HEK293 (cell line): ENCODE data around the gene TANC1.

Experiments
- CTCF ChIA-PET: fragments of 350-600 bp; formaldehyde crosslinking; extraction: SDS; loops from one replicate; lab custom pipeline; 2021; ENCODE audit warnings: antibody characterized with exemption; lab: Yijun Ruan, JAX
- POLR2A ChIA-PET: fragments of 300-600 bp; formaldehyde crosslinking; extraction: SDS; loops from one replicate; lab custom pipeline; 2020; ENCODE audit warnings: antibody characterized with exemption, inconsistent platforms; lab: Yijun Ruan, JAX
- H3K27ac ChIP-seq: fragments of 200-500 bp; sonication (Bioruptor generic); 2 replicates; pipeline ENCODE4 v1.5.1; 2014; ENCODE audit warnings: low read depth, low read length, control low read depth, inconsistent platforms; ENCODE audit errors: extremely low read depth
- H3K36me3 ChIP-seq, 2 experiments: fragments of 200-500 bp in 1 of 2; sonication (Bioruptor generic) in 1 of 2; 1 replicate in 1 of 2; 2 replicates in 1 of 2; pipeline ENCODE4 v1.5.1; 2014 to 2017; ENCODE audit warnings: inconsistent platforms in 2 of 2, low read length in 2 of 2; ENCODE audit not compliant: control insufficient read depth in 2 of 2, insufficient read depth in 1 of 2
- H3K4me1 ChIP-seq: fragments of 200-500 bp; sonication (Bioruptor generic); 2 replicates; pipeline ENCODE4 v1.5.1; 2014; ENCODE audit warnings: mild to moderate bottlenecking, low read length, inconsistent platforms; ENCODE audit not compliant: control insufficient read depth, insufficient read depth
- H3K4me3 ChIP-seq: 2 replicates; pipeline ENCODE4 v1.5.1; 2011; ENCODE audit warnings: low read depth, mild to moderate bottlenecking, control low read depth, low read length, moderate library complexity
- H3K9me3 ChIP-seq: fragments of 200-500 bp; sonication (Bioruptor generic); 2 replicates; pipeline ENCODE4 v1.5.1; 2014; ENCODE audit warnings: low read depth, low read length, inconsistent platforms; ENCODE audit not compliant: control insufficient read depth, insufficient read depth
- ELK4 ChIP-seq: IDR thresholded peaks from 2 replicates; pipeline ENCODE4 v1.6.1; 2011; ENCODE audit warnings: mild to moderate bottlenecking, low read depth, low read length, borderline replicate concordance
- KLF9 ChIP-seq: fragments of 450-650 bp; formaldehyde crosslinking; IDR thresholded peaks from 2 replicates; pipeline ENCODE4 v1.5.1; 2016; ENCODE audit warnings: missing biosample characterization, missing genetic modification characterization, low read depth
- REPIN1 ChIP-seq: fragments of 450-650 bp; formaldehyde crosslinking; IDR thresholded peaks from 2 replicates; pipeline ENCODE4 v1.5.1; 2017; ENCODE audit warnings: missing biosample characterization, missing genetic modification characterization, low read depth
- ZNF174 ChIP-seq: fragments of 450-650 bp; formaldehyde crosslinking; IDR thresholded peaks from 2 replicates; pipeline ENCODE4 v1.5.0; 2017; ENCODE audit warnings: missing biosample characterization, mild to moderate bottlenecking, missing genetic modification characterization
- ZNF19 ChIP-seq: fragments of 450-650 bp; formaldehyde crosslinking; IDR thresholded peaks from 2 replicates; pipeline ENCODE4; 2016; ENCODE audit warnings: missing biosample characterization, missing genetic modification characterization, low read depth
- ZNF354C ChIP-seq: fragments of 450-650 bp; formaldehyde crosslinking; IDR thresholded peaks from 2 replicates; pipeline ENCODE4 v1.5.1; 2016; ENCODE audit warnings: missing biosample characterization, missing genetic modification characterization, low read depth, borderline replicate concordance
- ZNF391 ChIP-seq: fragments of 450-650 bp; formaldehyde crosslinking; IDR thresholded peaks from 2 replicates; pipeline ENCODE4 v1.5.1; 2016; ENCODE audit warnings: low read depth, missing biosample characterization, missing genetic modification characterization, borderline replicate concordance
- ZNF510 ChIP-seq: fragments of 450-650 bp; formaldehyde crosslinking; IDR thresholded peaks from 2 replicates; pipeline ENCODE4 v1.5.1; 2018; ENCODE audit warnings: mild to moderate bottlenecking, missing genetic modification characterization, missing biosample characterization; ENCODE audit not compliant: insufficient replicate concordance
- ZNF518A ChIP-seq: fragments of 450-650 bp; formaldehyde crosslinking; conservative IDR thresholded peaks from 2 replicates; pipeline ENCODE4 v1.5.1; 2016; ENCODE audit warnings: low read depth, missing biosample characterization, missing genetic modification characterization
- ZNF560 ChIP-seq: fragments of 450-650 bp; formaldehyde crosslinking; IDR thresholded peaks from 2 replicates; pipeline ENCODE4 v1.5.1; 2017; ENCODE audit warnings: missing biosample characterization, missing genetic modification characterization, borderline replicate concordance
- ZNF600 ChIP-seq: fragments of 450-650 bp; formaldehyde crosslinking; IDR thresholded peaks from 2 replicates; pipeline ENCODE4 v1.5.1; 2016; ENCODE audit warnings: missing biosample characterization, missing genetic modification characterization

TANC1 gene

GRCh38 chr2:159054985-159055384 is 86.5 kb downstream of the TANC1 start:
- ChIA-PET CTCF (interaction anchor here (0.7 kb wide), 1 partner anchor 64 kb away, joined by 4 read pairs; no protein-coding TSS in a partner anchor), POLR2A (no interaction called here)
- H3K4me1 ChIP-seq = peaks cover 6% of the 10 kb centered on the region
- TF ChIP-seq ZNF600 (tag by site-specific recombination) = peak; percentile 58; the same call in 1 of the 2 replicates
- no peak for TF ChIP-seq REPIN1 (tag by site-specific recombination)
- no peak overlapping the region for H3K27ac ChIP-seq
- no peaks in the 10 kb centered on the region for H3K9me3 ChIP-seq
- H3K36me3 ChIP-seq = no peaks in the 10 kb centered on the region
- no peak overlapping the region for H3K4me3 ChIP-seq

- Histone ChIP-seq H3K9me3 (no peaks in the 10 kb centered on the region), H3K36me3 (no peaks in the 10 kb centered on the region)
Measured at GRCh38 chr2:159060518-159060917, 92.1 kb downstream of the TANC1 start.

GRCh38 chr2:159063677-159064076 is 95.2 kb downstream of the TANC1 start:
- CTCF ChIA-PET = interaction anchor here (0.6 to 2.1 kb wide), 5 partner anchors 20 to 55 kb away, joined by 3 to 6 read pairs (median 4); no protein-coding TSS in a partner anchor
- POLR2A ChIA-PET = no interaction called here

More at GRCh38 chr2:159060518-159060917, 92.1 kb downstream of the TANC1 start:
- Histone ChIP-seq H3K4me3 (no peak overlapping the region), H3K27ac (no peak overlapping the region)
- CTCF ChIA-PET = interaction anchor here (1.0 kb wide), 1 partner anchor 58 kb away, joined by 4 read pairs; no protein-coding TSS in a partner anchor
- TF ChIP-seq ZNF510 (tag by site-specific recombination) (no peak), ZNF354C (tag by site-specific recombination) (no peak), ZNF518A (no peak), ZNF19 (tag by site-specific recombination) (no peak), ZNF391 (no peak), KLF9 (tag by site-specific recombination) (no peak), ZNF560 (no peak)
- TF ChIP-seq, all 188 proteins: peak for 0
- POLR2A ChIA-PET = no interaction called here
- peaks cover 22% of the 10 kb centered on the region for H3K4me1 ChIP-seq

More at GRCh38 chr2:159063677-159064076, 95.2 kb downstream of the TANC1 start:
- Histone ChIP-seq H3K4me1 (peaks cover 22% of the 10 kb centered on the region), H3K4me3 (no peak overlapping the region), H3K9me3 (no peaks in the 10 kb centered on the region), H3K27ac (no peak overlapping the region), H3K36me3 (peaks cover 0 to 5% of the 10 kb centered on the region in 2 experiments; a peak in 1 of 3 replicates)
- TF ChIP-seq ZNF174 = no peak
- TF ChIP-seq ELK4 = no peak
